Stomach smooth muscle (tissue), 2 donors: ENCODE measurements around the gene ALDH3A1.

Experiments
- H3K27ac ChIP-seq: one replicate; pipeline ENCODE4 v1.7.0; 2013; ENCODE audit warnings: mild to moderate bottlenecking, low read length, inconsistent platforms
- H3K27me3 ChIP-seq, 2 donors: one replicate each; pipeline ENCODE4 v1.7.0; 2013; ENCODE audit warnings: low read length in 2 of 2; ENCODE audit not compliant: insufficient read depth in 2 of 2, control insufficient read depth in 1 of 2
- H3K36me3 ChIP-seq, 2 donors: one replicate each; pipeline ENCODE4 v1.7.0; 2013; ENCODE audit warnings: low read length in 2 of 2; ENCODE audit not compliant: control insufficient read depth in 2 of 2, insufficient read depth in 2 of 2
- H3K4me1 ChIP-seq: one replicate; pipeline ENCODE4 v1.7.0; 2013; ENCODE audit warnings: low read length; ENCODE audit not compliant: control insufficient read depth, insufficient read depth
- H3K4me3 ChIP-seq, 2 donors: one replicate each; pipeline ENCODE4 v1.7.0; 2013; ENCODE audit warnings: low read length in 2 of 2
- H3K9ac ChIP-seq, 2 donors: one replicate each; pipeline ENCODE4 v1.7.0; 2013; ENCODE audit warnings: low read length in 2 of 2, mild to moderate bottlenecking in 1 of 2
- H3K9me3 ChIP-seq, 2 donors: one replicate each; pipeline ENCODE4 v1.7.0; 2013; ENCODE audit warnings: low read length in 2 of 2; ENCODE audit not compliant: control insufficient read depth in 2 of 2
- donor health status: healthy.
- donor health status: Pancreatic carcinoma.

Gene ALDH3A1

DNA sequence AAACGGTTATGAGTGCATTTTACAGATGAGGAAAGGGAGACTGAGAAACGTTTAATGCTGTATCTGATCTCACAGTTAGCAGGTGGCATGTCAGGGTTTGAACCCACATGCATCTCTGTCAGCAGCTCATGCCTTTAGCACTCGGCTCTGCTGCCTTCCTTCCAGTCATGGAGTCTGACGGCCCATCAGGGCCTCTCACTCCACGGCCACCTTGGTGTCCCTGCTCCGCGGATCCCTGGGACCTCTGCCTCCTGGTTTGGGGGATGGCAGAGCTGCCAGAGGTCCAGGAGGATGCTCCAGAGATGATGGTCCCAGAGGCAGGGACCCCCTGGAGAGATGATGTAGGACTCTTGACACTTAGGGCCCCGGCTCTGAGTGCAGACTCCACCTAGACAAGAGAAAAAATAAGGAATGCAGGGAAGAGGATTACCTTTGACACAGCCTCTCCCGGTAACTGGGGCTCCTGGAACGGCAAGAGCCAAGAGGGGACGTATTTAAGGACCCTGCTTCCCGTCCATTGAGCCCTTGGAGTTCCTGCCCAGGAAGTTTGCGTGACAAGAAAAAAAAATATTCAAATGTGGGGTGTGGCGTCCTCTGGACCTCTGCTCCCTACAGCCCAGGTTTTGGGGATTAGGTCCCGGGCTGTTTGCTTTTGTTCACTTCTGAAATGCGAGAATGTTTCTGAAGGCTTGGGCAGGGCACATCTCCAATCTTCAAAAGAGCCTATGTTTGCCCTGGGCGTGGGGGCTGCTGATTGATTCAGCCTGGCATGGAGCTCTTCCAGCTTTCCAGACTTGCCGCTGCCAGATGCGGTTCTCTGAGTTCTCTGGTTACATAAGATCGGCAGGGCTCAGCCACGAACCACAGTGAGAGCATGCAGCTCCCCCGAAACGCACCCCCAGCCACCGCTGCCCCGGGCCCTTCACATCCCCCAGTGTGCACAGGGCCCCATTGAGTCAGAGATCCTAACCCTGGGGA, at the start of gene ALDH3A1:
Gene ALDH3A1 (minus strand): TSS at position 470 of the 978 bp plus-strand sequence. CDS start 3,169 bp downstream, outside the sequence.
- Histone ChIP-seq H3K9me3 (no peaks in the 10 kb centered on the region), H3K4me3 (no peak within 1 kb of the TSS), H3K9ac (no peak within 1 kb of the TSS), H3K27me3 (no peaks in the 10 kb centered on the region), H3K36me3 (no peaks in the 10 kb centered on the region), H3K27ac (no peak within 1 kb of the TSS), H3K4me1 (peaks cover 26% of the 10 kb centered on the region)

GRCh38 chr17:19796457-19796856, 48.4 kb upstream of the ALDH3A1 start:
- no peak overlapping the region for H3K9ac ChIP-seq

GRCh38 chr17:19791918-19792550, 43.9 kb upstream of the ALDH3A1 start:
- Histone ChIP-seq H3K9ac (no peak overlapping the region), H3K9me3 (peaks cover 0 to 2% of the 10 kb centered on the region in 2 donors), H3K4me1 (no peaks in the 10 kb centered on the region), H3K27me3 (no peaks in the 10 kb centered on the region), H3K27ac (no peak overlapping the region), H3K4me3 (no peak overlapping the region), H3K36me3 (peaks cover 27 to 48% of the 10 kb centered on the region in 2 donors)

More at GRCh38 chr17:19796457-19796856, 48.4 kb upstream of the ALDH3A1 start:
- Histone ChIP-seq H3K9me3 (peaks cover 0 to 2% of the 10 kb centered on the region in 2 donors), H3K27me3 (no peaks in the 10 kb centered on the region), H3K4me1 (no peaks in the 10 kb centered on the region), H3K27ac (no peak overlapping the region), H3K36me3 (peaks cover 30 to 41% of the 10 kb centered on the region in 2 donors), H3K4me3 (no peak overlapping the region)

- H3K4me1 ChIP-seq: no peaks in the 10 kb centered on the region
- no peaks in the 10 kb centered on the region for H3K27me3 ChIP-seq
- no peak overlapping the region for H3K4me3 ChIP-seq
- peaks cover 17 to 21% of the 10 kb centered on the region in 2 donors for H3K36me3 ChIP-seq
- H3K9ac ChIP-seq: no peak overlapping the region
- no peak overlapping the region for H3K27ac ChIP-seq
- no peaks in the 10 kb centered on the region for H3K9me3 ChIP-seq
Measured at GRCh38 chr17:19787733-19788357, 39.7 kb upstream of the ALDH3A1 start.

GRCh38 chr17:19785854-19786253, 37.8 kb upstream of the ALDH3A1 start:
- H3K4me3 ChIP-seq: no peak overlapping the region
- no peaks in the 10 kb centered on the region for H3K27me3 ChIP-seq
- no peaks in the 10 kb centered on the region for H3K9me3 ChIP-seq
- no peaks in the 10 kb centered on the region for H3K4me1 ChIP-seq
- no peak overlapping the region for H3K9ac ChIP-seq
- no peak overlapping the region for H3K27ac ChIP-seq
- peaks cover 21 to 29% of the 10 kb centered on the region in 2 donors for H3K36me3 ChIP-seq

- H3K36me3 ChIP-seq: peaks cover 17 to 21% of the 10 kb centered on the region in 2 donors
- no peak overlapping the region for H3K9ac ChIP-seq
- no peaks in the 10 kb centered on the region for H3K27me3 ChIP-seq
- H3K4me3 ChIP-seq: no peak overlapping the region
- H3K9me3 ChIP-seq: no peaks in the 10 kb centered on the region
- H3K27ac ChIP-seq: no peak overlapping the region
- no peaks in the 10 kb centered on the region for H3K4me1 ChIP-seq
Measured at GRCh38 chr17:19781488-19782458, 33.7 kb upstream of the ALDH3A1 start.

- peaks cover 21 to 24% of the 10 kb centered on the region in 2 donors for H3K36me3 ChIP-seq
- H3K27me3 ChIP-seq: no peaks in the 10 kb centered on the region
- H3K9ac ChIP-seq: no peak overlapping the region
- H3K4me1 ChIP-seq: no peaks in the 10 kb centered on the region
- no peaks in the 10 kb centered on the region for H3K9me3 ChIP-seq
- no peak overlapping the region for H3K27ac ChIP-seq
- H3K4me3 ChIP-seq: no peak overlapping the region
Measured at GRCh38 chr17:19780846-19781245, 32.7 kb upstream of the ALDH3A1 start.

DNA sequence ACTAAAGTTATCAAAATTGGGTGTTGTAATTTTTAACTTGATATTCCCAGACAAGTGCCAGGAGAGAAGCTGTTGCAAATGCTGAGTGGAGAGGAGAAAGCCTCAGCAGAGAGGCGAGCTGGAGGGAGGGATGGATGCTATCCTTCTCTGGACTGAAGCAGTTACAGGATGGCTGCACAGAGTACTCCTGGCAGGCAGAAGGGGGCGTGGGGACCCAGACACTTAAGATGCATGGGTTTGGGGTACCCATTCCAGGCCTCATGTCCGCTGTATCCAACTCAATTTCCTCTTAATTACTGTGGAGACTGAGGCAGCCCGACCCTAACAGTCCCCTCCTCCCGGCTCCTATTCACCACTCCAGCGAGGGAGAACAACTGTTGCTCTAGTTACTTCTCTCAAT, 25.4 kb upstream of the ALDH3A1 start:
- no peak overlapping the region for H3K27ac ChIP-seq
- no peak overlapping the region for H3K9ac ChIP-seq
- H3K27me3 ChIP-seq: no peaks in the 10 kb centered on the region
- H3K4me1 ChIP-seq: no peaks in the 10 kb centered on the region
- peaks cover 14 to 22% of the 10 kb centered on the region in 2 donors for H3K36me3 ChIP-seq
- H3K9me3 ChIP-seq: no peaks in the 10 kb centered on the region
- no peak overlapping the region for H3K4me3 ChIP-seq

DNA sequence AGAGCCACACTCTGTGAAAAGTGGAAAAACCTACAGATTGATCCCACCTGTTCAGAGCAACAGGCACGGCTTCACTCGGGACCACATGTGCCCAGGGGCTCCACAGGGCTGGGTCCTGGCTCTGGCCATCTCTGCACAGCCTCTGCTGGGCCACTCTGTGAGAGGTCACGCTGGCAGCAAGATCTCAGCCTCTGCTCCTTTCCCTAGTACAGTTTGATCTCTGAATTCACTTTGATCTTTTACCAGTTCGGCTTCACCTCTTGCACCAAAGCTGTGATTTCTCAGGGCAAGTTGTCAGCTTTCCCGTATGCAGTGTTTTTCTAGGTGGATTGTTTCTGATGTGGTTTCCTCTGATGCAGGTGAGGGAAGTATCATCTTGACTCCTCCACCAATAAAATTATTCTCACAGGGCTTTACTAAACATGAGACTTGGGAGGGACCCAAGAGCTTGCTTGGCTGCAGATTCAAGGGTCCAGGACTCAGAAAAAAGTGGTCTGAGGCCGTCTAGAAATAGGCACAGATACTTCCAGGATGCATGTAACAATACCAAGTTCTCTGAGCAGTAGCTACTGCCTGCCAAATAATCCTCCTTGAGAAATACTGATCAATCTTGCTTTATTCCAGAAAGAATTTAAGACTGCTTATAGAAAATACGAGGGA, 24.0 kb upstream of the ALDH3A1 start:
- Histone ChIP-seq H3K9me3 (no peaks in the 10 kb centered on the region), H3K9ac (no peak overlapping the region), H3K4me1 (no peaks in the 10 kb centered on the region), H3K4me3 (no peak overlapping the region), H3K36me3 (peaks cover 8 to 15% of the 10 kb centered on the region in 2 donors), H3K27me3 (no peaks in the 10 kb centered on the region), H3K27ac (no peak overlapping the region)
